SH-SY5Y (cell line): ENCODE data around the gene LITAFD.

ENCODE experiments used
- GATA2 ChIP-seq: IDR thresholded peaks from 2 replicates; pipeline ENCODE4 v1.6.1; 2011; ENCODE audit warnings: mild to moderate bottlenecking, low read depth, low read length
- GATA3 ChIP-seq: IDR thresholded peaks from 2 replicates; pipeline ENCODE4 v1.6.1; 2011; ENCODE audit warnings: low read depth, mild to moderate bottlenecking, low read length, moderate library complexity

The LITAFD gene

DNA sequence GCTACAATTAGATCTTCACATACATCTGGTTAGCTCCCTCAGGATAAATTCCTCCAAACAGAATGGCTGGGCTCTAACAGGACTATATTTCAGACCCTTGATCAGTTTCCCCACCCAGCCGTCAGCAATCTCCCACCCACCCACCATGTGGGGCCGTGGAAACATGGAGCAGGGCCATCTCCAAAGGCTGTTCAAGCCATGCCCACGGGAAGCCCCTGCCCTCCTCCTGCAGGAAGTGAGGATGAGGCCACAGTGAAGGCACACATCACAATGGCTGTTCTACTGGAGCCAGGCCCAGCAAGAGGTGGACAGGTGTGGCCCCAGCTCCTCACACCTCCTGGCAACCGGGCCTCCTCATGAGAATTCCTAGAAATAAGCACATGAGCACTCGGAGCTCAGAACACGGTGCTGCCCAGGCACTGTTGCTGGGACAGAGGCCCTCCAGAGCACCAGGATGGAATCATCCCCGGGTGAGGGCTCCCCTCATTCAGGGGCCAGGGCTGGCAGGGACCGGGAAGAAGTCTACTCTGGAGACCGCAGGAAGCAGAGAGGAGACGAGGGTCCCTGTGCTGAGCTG lies at the start of gene LITAFD:
LITAFD (plus strand) TSS at position 311 of the 577 bp plus-strand sequence. CDS start 2,005 bp downstream, outside the sequence.
- TF ChIP-seq GATA2 (no peak), GATA3 (no peak)

- TF ChIP-seq GATA3 (no peak), GATA2 (no peak)
Observed at GRCh38 chr16:8832717-8833105, 49.4 kb upstream of the LITAFD start.

DNA sequence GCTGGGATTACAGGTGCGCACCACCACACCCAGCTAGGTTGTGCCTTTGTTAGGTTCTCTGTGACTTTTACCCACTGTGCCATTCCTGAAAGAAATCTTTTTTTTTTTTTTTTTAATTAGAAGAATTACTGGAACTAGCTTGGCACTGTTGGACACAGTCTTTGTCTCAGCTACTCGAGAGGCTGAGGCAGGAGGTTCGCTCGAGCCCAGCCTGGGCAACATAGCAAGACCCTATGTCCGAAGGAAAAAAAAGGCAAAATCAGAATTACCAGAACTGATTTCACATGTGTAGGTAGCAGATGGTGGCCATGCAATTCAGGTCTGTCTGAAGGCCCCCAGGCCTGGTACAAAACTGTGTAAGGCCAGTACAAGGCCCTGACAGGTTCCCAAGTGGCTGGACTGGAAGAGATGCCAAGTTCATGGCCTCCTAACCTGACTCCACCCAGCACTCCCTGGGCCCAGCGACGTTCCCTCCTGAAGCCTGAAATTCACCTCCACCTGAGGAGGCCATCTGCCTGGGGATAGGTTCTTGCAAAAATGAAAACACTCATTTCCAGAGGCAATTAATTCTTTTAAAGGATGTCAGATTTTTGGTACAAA lies 36.4 kb upstream of the LITAFD start:
- TF ChIP-seq GATA3, result no peak
- TF ChIP-seq GATA2, result no peak

- TF ChIP-seq GATA3 (no peak), GATA2 (no peak)
Observed at GRCh38 chr16:8846401-8846932, 35.7 kb upstream of the LITAFD start.

DNA sequence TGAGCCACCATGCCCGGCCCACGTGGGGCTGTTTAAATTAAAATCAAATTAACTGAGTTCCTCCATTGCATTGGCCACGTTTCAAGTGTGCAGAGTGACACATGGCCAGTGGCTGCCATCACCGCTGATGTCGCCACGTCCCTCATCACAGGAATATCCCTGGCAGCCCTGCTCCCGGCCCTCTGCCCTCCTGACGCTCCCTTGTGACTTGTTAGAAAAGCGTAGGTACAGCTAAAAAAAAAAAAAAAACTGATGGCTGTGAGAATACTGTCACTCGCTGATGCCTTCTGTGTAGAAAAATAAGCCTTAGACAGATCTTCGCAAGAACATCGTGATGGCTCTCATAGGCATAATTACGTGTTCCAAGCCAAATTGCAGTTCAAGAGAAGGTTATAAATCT lies 35.0 kb upstream of the LITAFD start:
- TF ChIP-seq GATA3 (no peak), GATA2 (no peak)

GRCh38 chr16:8847623-8848022 lies 34.5 kb upstream of the LITAFD start:
- TF ChIP-seq GATA3 (no peak), GATA2 (no peak)

GRCh38 chr16:8848231-8848938 lies 33.8 kb upstream of the LITAFD start:
- no peak for TF ChIP-seq GATA3
- TF ChIP-seq GATA2, result no peak

DNA sequence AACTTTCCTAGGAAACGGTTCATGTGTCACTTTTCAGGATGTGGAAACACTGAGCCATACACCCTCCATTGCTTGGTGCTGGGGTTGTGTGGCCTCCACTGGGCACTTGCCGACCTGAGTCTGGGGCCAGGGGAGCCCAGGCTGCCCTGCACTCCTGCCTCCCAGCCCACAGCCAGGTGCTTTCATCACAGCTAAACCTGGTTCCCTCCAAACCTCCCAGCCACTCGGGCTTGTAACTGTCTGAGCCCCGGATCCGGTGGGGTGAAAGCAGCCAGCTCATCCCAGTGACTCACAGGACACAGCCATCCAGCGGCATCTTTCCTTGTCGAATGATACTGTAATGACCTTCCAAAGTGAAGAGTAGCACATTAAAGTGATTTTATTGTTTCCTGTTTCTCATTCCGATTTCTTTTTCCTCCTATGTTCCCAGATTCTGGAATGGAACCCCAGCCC lies 33.2 kb upstream of the LITAFD start:
- no peak for TF ChIP-seq GATA2
- TF ChIP-seq GATA3, result no peak

DNA sequence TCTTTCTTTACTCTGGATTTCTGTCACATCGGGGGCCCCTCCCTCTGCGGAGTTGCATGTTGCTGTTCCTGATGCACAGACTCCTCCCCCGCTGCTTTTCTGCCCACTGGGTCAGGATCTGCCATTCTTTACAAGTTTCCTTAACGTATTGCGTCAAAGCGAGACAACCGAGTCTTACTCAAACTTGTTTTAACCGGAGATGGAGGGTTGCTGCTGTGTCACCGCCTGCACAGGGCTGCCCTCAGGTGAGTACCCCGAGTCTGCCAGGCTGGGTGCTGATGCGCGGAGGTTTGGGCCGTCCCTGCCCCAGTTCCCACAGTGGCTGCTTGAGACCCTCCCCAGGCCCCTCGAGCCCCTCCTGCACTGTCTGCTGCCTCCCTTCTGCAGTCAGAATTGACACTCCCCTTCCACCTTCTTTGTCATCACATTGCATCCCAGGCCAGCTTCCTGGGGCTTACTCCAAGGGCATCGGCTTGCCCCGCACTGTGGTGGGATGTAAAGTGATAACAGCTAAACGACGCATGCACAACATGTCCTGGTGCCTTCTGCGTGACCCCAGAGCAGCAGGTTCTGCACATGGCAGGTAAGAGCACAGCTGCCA lies 32.6 kb upstream of the LITAFD start:
- no peak for TF ChIP-seq GATA2
- no peak for TF ChIP-seq GATA3

- no peak for TF ChIP-seq GATA3
- no peak for TF ChIP-seq GATA2
Observed at GRCh38 chr16:8850279-8850885, 31.8 kb upstream of the LITAFD start.

- TF ChIP-seq GATA2, result no peak
- no peak for TF ChIP-seq GATA3
Observed at GRCh38 chr16:8851761-8852403, 30.3 kb upstream of the LITAFD start.

DNA sequence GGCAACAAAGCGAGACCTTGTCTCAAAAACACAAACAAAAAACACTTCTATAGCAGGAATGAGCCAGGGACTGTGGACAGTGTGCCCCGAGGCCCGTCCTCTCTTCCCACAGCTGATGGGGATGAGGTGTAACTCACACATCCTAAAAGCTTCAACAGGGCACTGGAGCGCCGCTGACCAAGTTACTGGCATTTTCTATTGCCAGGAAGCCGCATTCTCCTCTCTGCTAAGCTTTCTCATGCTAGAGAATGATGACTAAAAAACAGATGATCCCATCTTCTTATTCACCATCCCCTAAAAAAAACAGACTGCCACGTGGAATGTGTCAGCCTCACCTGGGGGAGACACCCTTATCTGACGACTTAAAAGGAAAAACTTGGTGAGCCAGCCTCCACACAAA lies 29.6 kb upstream of the LITAFD start:
- TF ChIP-seq GATA3, result no peak
- no peak for TF ChIP-seq GATA2

- no peak for TF ChIP-seq GATA2
- TF ChIP-seq GATA3, result no peak
Observed at GRCh38 chr16:8853150-8853549, 29.0 kb upstream of the LITAFD start.
